Sigmoid colon (tissue), 4 donors: ENCODE measurements around the gene TEAD2.
"Not testable (repeated sequence)": the region's sequence is repeated elsewhere in the genome, so short reads cannot be mapped to it uniquely, and the experiment has no call there.

Experiments used
- EP300 ChIP-seq, 4 donors: sonication (generic); formaldehyde crosslinking; IDR thresholded peaks; one replicate each; pipeline ENCODE4 v1.6.1; 2017; ENCODE audit warnings: antibody characterized with exemption in 4 of 4
- POLR2A ChIP-seq, 2 donors: fragments of 450-650 bp; IDR thresholded peaks; one replicate each; pipeline ENCODE4 v1.6.1; 2016; ENCODE audit warnings: antibody characterized with exemption in 2 of 2, mild to moderate bottlenecking in 2 of 2, moderate library complexity in 2 of 2
- TF ChIP-seq, protein P1 (sequence below), 4 experiments: fragments of 450-650 bp in 3 of 4; fragments of 200-600 bp in 1 of 4; IDR thresholded peaks; one replicate each; pipeline ENCODE4 v1.5.1; 2016 to 2019; ENCODE audit warnings: antibody characterized with exemption in 4 of 4, mild to moderate bottlenecking in 3 of 4, moderate library complexity in 2 of 4

DNA sequence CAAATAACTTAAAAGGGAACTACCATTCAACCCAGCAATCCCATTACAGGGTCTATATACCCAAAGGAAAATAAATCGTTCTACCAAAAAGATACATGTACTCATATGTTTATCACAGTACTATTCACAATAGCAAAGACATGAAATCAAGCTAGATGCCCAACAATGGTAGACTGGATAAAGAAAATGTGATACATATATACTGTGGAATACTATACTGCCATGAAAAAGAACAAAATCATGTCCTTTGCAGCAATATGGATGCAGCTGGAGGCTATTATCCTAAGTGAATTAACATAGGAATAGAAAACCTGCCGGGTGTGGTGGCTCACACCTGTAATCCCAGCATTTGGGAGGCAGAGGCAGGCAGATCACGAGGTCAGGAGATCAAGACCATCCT lies 63.6 kb downstream of the TEAD2 start:
- TF ChIP-seq POLR2A, EP300 (IDR thresholded peaks at IDR 0.05): not testable (repeated sequence)
- TF ChIP-seq, protein P1, sequence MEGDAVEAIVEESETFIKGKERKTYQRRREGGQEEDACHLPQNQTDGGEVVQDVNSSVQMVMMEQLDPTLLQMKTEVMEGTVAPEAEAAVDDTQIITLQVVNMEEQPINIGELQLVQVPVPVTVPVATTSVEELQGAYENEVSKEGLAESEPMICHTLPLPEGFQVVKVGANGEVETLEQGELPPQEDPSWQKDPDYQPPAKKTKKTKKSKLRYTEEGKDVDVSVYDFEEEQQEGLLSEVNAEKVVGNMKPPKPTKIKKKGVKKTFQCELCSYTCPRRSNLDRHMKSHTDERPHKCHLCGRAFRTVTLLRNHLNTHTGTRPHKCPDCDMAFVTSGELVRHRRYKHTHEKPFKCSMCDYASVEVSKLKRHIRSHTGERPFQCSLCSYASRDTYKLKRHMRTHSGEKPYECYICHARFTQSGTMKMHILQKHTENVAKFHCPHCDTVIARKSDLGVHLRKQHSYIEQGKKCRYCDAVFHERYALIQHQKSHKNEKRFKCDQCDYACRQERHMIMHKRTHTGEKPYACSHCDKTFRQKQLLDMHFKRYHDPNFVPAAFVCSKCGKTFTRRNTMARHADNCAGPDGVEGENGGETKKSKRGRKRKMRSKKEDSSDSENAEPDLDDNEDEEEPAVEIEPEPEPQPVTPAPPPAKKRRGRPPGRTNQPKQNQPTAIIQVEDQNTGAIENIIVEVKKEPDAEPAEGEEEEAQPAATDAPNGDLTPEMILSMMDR (IDR thresholded peaks at IDR 0.05), result not testable (repeated sequence)
